Sigmoid colon (tissue), 4 donors: Measurements from ENCODE around the gene WDR48.

Source experiments
- EP300 ChIP-seq, 4 donors: sonication (generic); formaldehyde crosslinking; IDR thresholded peaks; one replicate each; pipeline ENCODE4 v1.6.1; 2017; ENCODE audit warnings: antibody characterized with exemption in 4 of 4
- POLR2A ChIP-seq, 2 donors: fragments of 450-650 bp; IDR thresholded peaks; one replicate each; pipeline ENCODE4 v1.6.1; 2016; ENCODE audit warnings: antibody characterized with exemption in 2 of 2, mild to moderate bottlenecking in 2 of 2, moderate library complexity in 2 of 2
- TF ChIP-seq, protein P1 (sequence below), 4 experiments: fragments of 450-650 bp in 3 of 4; fragments of 200-600 bp in 1 of 4; IDR thresholded peaks; one replicate each; pipeline ENCODE4 v1.5.1; 2016 to 2019; ENCODE audit warnings: antibody characterized with exemption in 4 of 4, mild to moderate bottlenecking in 3 of 4, moderate library complexity in 2 of 4

DNA sequence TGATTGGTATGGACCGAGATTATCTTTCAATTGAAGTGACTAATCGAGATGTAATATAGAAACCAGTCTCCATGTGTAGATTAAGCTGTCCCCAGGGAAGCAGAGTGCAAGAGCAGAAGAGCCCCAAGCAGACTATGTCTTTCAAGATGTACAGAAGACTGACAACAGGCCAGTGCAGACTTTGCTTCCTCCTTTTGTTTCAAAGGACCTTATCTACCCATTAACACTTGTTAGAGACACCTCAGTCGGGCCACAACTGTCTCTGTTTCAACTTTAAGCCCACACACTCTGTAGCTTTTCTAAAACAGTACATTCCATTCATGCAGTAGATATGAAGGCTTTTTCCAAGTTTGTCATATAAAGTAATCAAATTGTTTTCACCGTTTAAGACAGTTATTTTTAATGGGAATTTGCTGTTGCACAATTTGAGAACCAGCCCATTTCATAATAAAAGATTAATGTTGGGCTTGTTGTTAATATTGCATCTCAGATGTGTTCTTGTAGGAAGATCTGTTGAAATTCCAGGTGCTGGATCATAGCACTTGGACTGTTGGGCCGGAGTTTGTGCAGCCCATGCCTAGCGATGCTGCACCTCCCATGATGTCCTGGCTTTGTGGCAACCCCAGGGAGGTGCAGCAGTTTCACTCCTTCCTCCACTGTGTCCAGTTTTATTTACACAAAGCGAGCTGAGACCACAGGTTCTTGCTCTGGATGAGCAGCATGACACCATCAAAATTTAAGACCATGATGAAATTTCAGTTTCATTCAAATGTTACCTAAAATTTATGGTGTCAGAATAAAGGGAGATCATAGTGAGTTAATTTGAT lies 43.2 kb downstream of the WDR48 start:
- TF ChIP-seq, protein P1, sequence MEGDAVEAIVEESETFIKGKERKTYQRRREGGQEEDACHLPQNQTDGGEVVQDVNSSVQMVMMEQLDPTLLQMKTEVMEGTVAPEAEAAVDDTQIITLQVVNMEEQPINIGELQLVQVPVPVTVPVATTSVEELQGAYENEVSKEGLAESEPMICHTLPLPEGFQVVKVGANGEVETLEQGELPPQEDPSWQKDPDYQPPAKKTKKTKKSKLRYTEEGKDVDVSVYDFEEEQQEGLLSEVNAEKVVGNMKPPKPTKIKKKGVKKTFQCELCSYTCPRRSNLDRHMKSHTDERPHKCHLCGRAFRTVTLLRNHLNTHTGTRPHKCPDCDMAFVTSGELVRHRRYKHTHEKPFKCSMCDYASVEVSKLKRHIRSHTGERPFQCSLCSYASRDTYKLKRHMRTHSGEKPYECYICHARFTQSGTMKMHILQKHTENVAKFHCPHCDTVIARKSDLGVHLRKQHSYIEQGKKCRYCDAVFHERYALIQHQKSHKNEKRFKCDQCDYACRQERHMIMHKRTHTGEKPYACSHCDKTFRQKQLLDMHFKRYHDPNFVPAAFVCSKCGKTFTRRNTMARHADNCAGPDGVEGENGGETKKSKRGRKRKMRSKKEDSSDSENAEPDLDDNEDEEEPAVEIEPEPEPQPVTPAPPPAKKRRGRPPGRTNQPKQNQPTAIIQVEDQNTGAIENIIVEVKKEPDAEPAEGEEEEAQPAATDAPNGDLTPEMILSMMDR (IDR thresholded peaks at IDR 0.05), result no peak
- TF ChIP-seq POLR2A (IDR thresholded peaks at IDR 0.05) (no peak), EP300 (IDR thresholded peaks at IDR 0.05) (no peak)
